K562 (cell line): ENCODE data around the gene SPATS2L. TPM values are rescaled to one million over a fixed set of nuclear protein-coding genes. Genes with fewer than 3 reads are reported as not detected.

Source experiments
- ATAC-seq: fragments of 200-7000 bp; cut with Tn5 transposase; 3 replicates; pipeline ENCODE4 v1.9.1; 2020; ENCODE audit warnings: moderate library complexity
- BruUV-seq: library from RNA; stranded (reverse); fragments of 400-500 nt; replicated peaks from 2 replicates; lab custom pipeline; 2021; lab: Mats Ljungman, UMichigan
- CTCF ChIA-PET: fragments of 300-600 bp; formaldehyde crosslinking; extraction: SDS; loops from one replicate; lab custom pipeline; 2021; ENCODE audit warnings: low intra/inter-chr PET ratio; lab: Yijun Ruan, JAX
- POLR2A ChIA-PET: fragments of 300-600, 350-650 bp; sonication (Branson Sonifier 250); formaldehyde crosslinking; extraction: SDS; loops from one replicate; lab custom pipeline; 2021; ENCODE audit warnings: antibody characterized with exemption, inconsistent platforms; lab: Yijun Ruan, JAX
- DNase-seq, 4 experiments: peaks; one replicate each; pipeline versions ENCODE4 v3.0.0 to v3.0.0-alpha.2; 2011 to 2018; ENCODE audit warnings: low spot score in 3 of 4, mixed read lengths in 3 of 4; ENCODE audit errors: extremely low read depth in 1 of 4
- FAIRE-seq: peaks from 2 replicates; lab custom pipeline; 2011; peaks lifted over from hg19 to GRCh38; lab: Jason Lieb, UNC
- H2AFZ ChIP-seq: 2 replicates; pipeline ENCODE4 v1.6.0; 2011; ENCODE audit warnings: low read depth, low read length, control low read depth, inconsistent platforms
- H3K27ac ChIP-seq: fragments of 200-600 bp; 3 replicates; pipeline ENCODE4 v1.8.0; 2011; ENCODE audit warnings: low read depth, mild to moderate bottlenecking, control low read depth, inconsistent platforms, low read length, moderate library complexity, mixed read lengths; ENCODE audit errors: extremely low read depth
- H3K27me3 ChIP-seq, 2 experiments: fragments of 300-600 bp in 1 of 2; 2 replicates in 1 of 2; 3 replicates in 1 of 2; pipeline versions ENCODE4 v1.6.0 to v1.8.0; 2011; ENCODE audit warnings: inconsistent platforms in 2 of 2, low read length in 2 of 2, mild to moderate bottlenecking in 1 of 2, mixed read lengths in 1 of 2, moderate library complexity in 1 of 2; ENCODE audit not compliant: control insufficient read depth in 2 of 2, insufficient read depth in 2 of 2
- H3K36me3 ChIP-seq: fragments of 300-600 bp; 3 replicates; pipeline ENCODE4 v1.8.0; 2011; ENCODE audit warnings: mild to moderate bottlenecking, low read length, inconsistent platforms; ENCODE audit not compliant: control insufficient read depth, insufficient read depth
- H3K4me1 ChIP-seq, 2 experiments: fragments of 200-600 bp in 1 of 2; replicated peaks in 1 of 2; 2 replicates in 1 of 2; 3 replicates in 1 of 2; pipeline versions ENCODE4 v1.5.1 to v1.8.0; 2011; ENCODE audit warnings: inconsistent platforms in 2 of 2, low read length in 2 of 2, mild to moderate bottlenecking in 1 of 2, mixed read lengths in 1 of 2, moderate library complexity in 1 of 2; ENCODE audit not compliant: control insufficient read depth in 2 of 2, insufficient read depth in 2 of 2
- H3K4me2 ChIP-seq: 2 replicates; pipeline ENCODE4 v1.6.1; 2011; ENCODE audit warnings: low read length, control low read depth, inconsistent platforms, mixed read lengths; ENCODE audit not compliant: insufficient read depth
- H3K4me3 ChIP-seq: fragments of 200-600 bp; sonication (generic), shearing (Covaris generic); 2 replicates; pipeline ENCODE4 v1.5.1; 2016; ENCODE audit warnings: control low read depth, inconsistent platforms
- H3K79me2 ChIP-seq: fragments of 200-600 bp; 3 replicates; pipeline ENCODE4 v1.8.0; 2011; ENCODE audit warnings: low read length, inconsistent platforms; ENCODE audit not compliant: control insufficient read depth, insufficient read depth
- H3K9ac ChIP-seq, 2 experiments: 2 replicates each; pipeline versions ENCODE4 v1.6.0 to v1.6.1; 2011; ENCODE audit warnings: low read depth in 2 of 2, low read length in 2 of 2, control low read depth in 1 of 2, inconsistent platforms in 1 of 2, mild to moderate bottlenecking in 1 of 2, mixed read lengths in 1 of 2; ENCODE audit not compliant: insufficient read depth in 1 of 2
- H3K9me1 ChIP-seq: one replicate; pipeline ENCODE4 v1.6.0; 2011; ENCODE audit warnings: inconsistent platforms, mild to moderate bottlenecking, low read length, moderate library complexity; ENCODE audit not compliant: control insufficient read depth, insufficient read depth
- H3K9me3 ChIP-seq: replicated peaks from 2 replicates; pipeline ENCODE4 v1.5.1; 2011; ENCODE audit warnings: low read depth, low read length, inconsistent platforms; ENCODE audit not compliant: control insufficient read depth, insufficient read depth
- H4K20me1 ChIP-seq: replicated peaks from 2 replicates; pipeline ENCODE4 v1.6.1; 2011; ENCODE audit warnings: low read length, inconsistent platforms, mixed read lengths; ENCODE audit not compliant: control insufficient read depth, insufficient read depth
- AFF1 ChIP-seq, 2 experiments: fragments of 450-650 bp; IDR thresholded peaks; 2 replicates each; pipeline ENCODE4 v1.6.1; 2018; ENCODE audit warnings: mild to moderate bottlenecking in 2 of 2, low read depth in 1 of 2; ENCODE audit not compliant: partially characterized antibody in 2 of 2
- HOXB6 ChIP-seq: fragments of 250-450 bp; sonication (Bioruptor Pico); IDR thresholded peaks from 2 replicates; pipeline ENCODE4 v1.5.1; 2022; ENCODE audit warnings: mild to moderate bottlenecking, borderline replicate concordance
- KAT7 ChIP-seq: sonication (generic); formaldehyde crosslinking; IDR thresholded peaks from 2 replicates; pipeline ENCODE4 v1.8.0; 2022; ENCODE audit warnings: missing genetic modification reagents, mild to moderate bottlenecking, borderline replicate concordance
- KLF6 ChIP-seq: fragments of 250-450 bp; sonication (Bioruptor Pico); IDR thresholded peaks from 2 replicates; pipeline ENCODE4 v1.4.0; 2020; ENCODE audit warnings: mild to moderate bottlenecking, moderate library complexity, borderline replicate concordance
- PRDM10 ChIP-seq: fragments of 450-650 bp; IDR thresholded peaks from 2 replicates; pipeline ENCODE4 v1.6.1; 2018; ENCODE audit not compliant: partially characterized antibody
- RBBP5 ChIP-seq: fragments of 200-600 bp; sonication (generic); IDR thresholded peaks from 2 replicates; pipeline ENCODE4 v1.6.1; 2012; ENCODE audit warnings: borderline replicate concordance, mild to moderate bottlenecking, low read length, control low read depth, inconsistent platforms; ENCODE audit not compliant: insufficient read depth, poor library complexity, severe bottlenecking
- SLC30A9 ChIP-seq: fragments of 250-450 bp; sonication (Bioruptor Pico); IDR thresholded peaks from 2 replicates; pipeline ENCODE4 v1.8.0; 2022; ENCODE audit warnings: mild to moderate bottlenecking, moderate library complexity
- ZC3H4 ChIP-seq: sonication (generic); formaldehyde crosslinking; IDR thresholded peaks from 2 replicates; pipeline ENCODE4 v1.9.0; 2021; ENCODE audit warnings: missing genetic modification reagents, borderline replicate concordance
- ZNF140 ChIP-seq: fragments of 250-450 bp; sonication (Bioruptor Pico); IDR thresholded peaks from 2 replicates; pipeline ENCODE4 v1.8.0; 2021; ENCODE audit warnings: moderate library complexity, mild to moderate bottlenecking, inconsistent platforms
- ZNF232 ChIP-seq: sonication (generic); formaldehyde crosslinking; IDR thresholded peaks from 2 replicates; pipeline ENCODE4 v1.8.0; 2022; ENCODE audit warnings: mild to moderate bottlenecking, missing genetic modification reagents
- WGBS: fragments of 100-300 bp; shearing (Covaris generic); methylation state at CpG from one replicate; pipeline ENCODE4 v1.1.6; 2016; ENCODE audit warnings: low coverage, mixed read lengths; ENCODE audit not compliant: insufficient coverage; ENCODE audit errors: missing lambda C conversion rate; 5-methylcytosine and 5-hydroxymethylcytosine counted together
- in situ Hi-C: fragments of 300-500 bp; cut with MboI; formaldehyde crosslinking; loops from 4 replicates; pipeline ENCODE4 v1.15.0; 2018; ENCODE audit warnings: inconsistent platforms, mixed read lengths
- intact Hi-C: fragments of 100-400 bp; cut with micrococcal nuclease; formaldehyde crosslinking; loops from 2 replicates; pipeline ENCODE4 v1.14.2; 2022
- polyA plus RNA-seq, 8 experiments: library from polyadenylated mRNA; depleted of rRNA in 4 of 8; stranded (reverse) in 5 of 8; unstranded in 3 of 8; fragments of >200 nt; fragmentation: Nextera tagmentation in 2 of 8; fragmentation: Illumina TruSeq in 1 of 8; extraction: Ambion mirVana in 2 of 8; extraction: Trizol in 1 of 8; gene quantifications; 2 replicates each; pipeline versions ENCODE4 v1.2.1 to v1.2.3, GENCODE V29; 2011 to 2014; ENCODE audit warnings: inconsistent platforms in 1 of 8, missing spikeins in 1 of 8
- total RNA-seq, 7 experiments: library from RNA; depleted of rRNA in 6 of 7; stranded (reverse); fragments of >200 nt in 6 of 7; fragmentation: Illumina TruSeq in 2 of 7; extraction: Trizol in 2 of 7; gene quantifications; 2 replicates each; pipeline versions ENCODE4 v1.2.1 to v1.2.3, GENCODE V29; 2011 to 2021; ENCODE audit warnings: low replicate concordance in 1 of 7

SPATS2L gene
- total and polyA plus RNA-seq, 9 of the 15 experiments (the other 6 are each of a cell fraction or from before 2014, with no cell fraction given): 11.3 to 41.5 (median 24.9) TPM

- H2AFZ ChIP-seq: no peak overlapping the region
- BruUV-seq: no TSS peak
- no peak overlapping the region for H3K9ac ChIP-seq
- ATAC-seq: no peak
- POLR2A ChIA-PET: interaction anchor here (1.0 to 1.1 kb wide), 3 partner anchors 10 to 12 kb away, joined by 3 to 4 read pairs (median 4); no protein-coding TSS in a partner anchor
- H3K4me1 ChIP-seq: peaks cover 0 to 3% of the 10 kb centered on the region in 2 experiments; a peak in 2 of 5 replicates
- H3K36me3 ChIP-seq: no peaks in the 10 kb centered on the region; the same call in 1 of the 3 replicates
- DNase-seq: no peak
- 87% methylated on average over 2 of the region's 2 CpGs for WGBS
- H4K20me1 ChIP-seq: no peaks in the 10 kb centered on the region
- H3K9me3 ChIP-seq: no peaks in the 10 kb centered on the region
- no peaks in the 10 kb centered on the region for H3K27me3 ChIP-seq
- no peak overlapping the region for H3K4me3 ChIP-seq
- in situ Hi-C loops (no loop called here), intact Hi-C loops (no loop called here)
- H3K9me1 ChIP-seq: no peaks in the 10 kb centered on the region
- no peak for FAIRE-seq
- CTCF ChIA-PET: no interaction called here
- no peak overlapping the region for H3K27ac ChIP-seq
- H3K4me2 ChIP-seq: no peak overlapping the region
- H3K79me2 ChIP-seq: no peaks in the 10 kb centered on the region
- TF ChIP-seq AFF1 (IDR thresholded peaks at IDR 0.05; ENCODE audit: low read depth in 1 of 2, partially characterized antibody in 2 of 2): no peak
- TF ChIP-seq KLF6 (CRISPR knock-in tag): no peak
- TF ChIP-seq HOXB6: no peak
- no peak for TF ChIP-seq SLC30A9 (CRISPR knock-in tag)
- TF ChIP-seq ZC3H4 (CRISPR knock-in tag): no peak
- TF ChIP-seq ZNF232 (CRISPR knock-in tag): no peak
- TF ChIP-seq PRDM10: no peak
- TF ChIP-seq RBBP5: no peak
- TF ChIP-seq KAT7 (CRISPR knock-in tag): no peak
- TF ChIP-seq ZNF140 (CRISPR knock-in tag): no peak
These were observed 111.9 kb downstream of the SPATS2L start for GRCh38 chr2:200418399-200418798.
